Astrocyte (in vitro differentiated cells and primary cell): ENCODE data around the gene PLEKHA6. TPM values are rescaled to one million over a fixed set of nuclear protein-coding genes. Genes with fewer than 3 reads are reported as not detected.

Source experiments
- DNase-seq: peaks from one replicate; pipeline ENCODE4 v3.0.0-alpha.2; 2010; ENCODE audit warnings: low read depth
- FAIRE-seq: peaks from 2 replicates; lab custom pipeline; 2011; peaks lifted over from hg19 to GRCh38; lab: Jason Lieb, UNC
- H2AFZ ChIP-seq: 2 replicates; pipeline ENCODE4 v1.6.0; 2012; ENCODE audit warnings: low read depth, low read length, inconsistent platforms
- H3K27ac ChIP-seq: 2 replicates; pipeline ENCODE4 v1.5.1; 2011; ENCODE audit warnings: low read depth, low read length, inconsistent platforms
- H3K27me3 ChIP-seq: 2 replicates; pipeline ENCODE4 v1.6.0; 2011; ENCODE audit warnings: low read length, inconsistent platforms; ENCODE audit not compliant: insufficient read depth
- H3K36me3 ChIP-seq: 2 replicates; pipeline ENCODE4 v1.5.1; 2011; ENCODE audit warnings: low read length, inconsistent platforms; ENCODE audit not compliant: insufficient read depth
- H3K4me1 ChIP-seq: 2 replicates; pipeline ENCODE4 v1.5.1; 2011; ENCODE audit warnings: low read length, inconsistent platforms; ENCODE audit not compliant: insufficient read depth
- H3K4me2 ChIP-seq: 2 replicates; pipeline ENCODE4 v1.6.0; 2012; ENCODE audit warnings: low read length, inconsistent platforms
- H3K4me3 ChIP-seq: 2 replicates; pipeline ENCODE4 v1.5.1; 2011; ENCODE audit warnings: low read depth, mild to moderate bottlenecking, low read length, inconsistent platforms; ENCODE audit not compliant: insufficient read depth
- H3K79me2 ChIP-seq: 2 replicates; pipeline ENCODE4 v1.6.0; 2012; ENCODE audit warnings: mild to moderate bottlenecking, low read length, inconsistent platforms; ENCODE audit not compliant: insufficient read depth
- H3K9ac ChIP-seq: 2 replicates; pipeline ENCODE4 v1.6.0; 2012; ENCODE audit warnings: mild to moderate bottlenecking, low read length, inconsistent platforms
- H3K9me3 ChIP-seq: 2 replicates; pipeline ENCODE4 v1.5.1; 2012; ENCODE audit warnings: low read depth, mild to moderate bottlenecking, low read length, inconsistent platforms; ENCODE audit not compliant: insufficient read depth
- H4K20me1 ChIP-seq: 2 replicates; pipeline ENCODE4 v1.6.0; 2012; ENCODE audit warnings: low read length, inconsistent platforms; ENCODE audit not compliant: insufficient read depth
- H3K27ac Mint-ChIP-seq: one replicate; pipeline ENCODE4 v1.8.0; 2021; ENCODE audit warnings: mild to moderate bottlenecking, mixed read lengths; ENCODE audit not compliant: unreplicated experiment
- H3K27me3 Mint-ChIP-seq: one replicate; pipeline ENCODE4 v1.8.0; 2021; ENCODE audit warnings: low read depth, mixed read lengths; ENCODE audit not compliant: unreplicated experiment
- H3K36me3 Mint-ChIP-seq: one replicate; pipeline ENCODE4 v1.8.0; 2021; ENCODE audit warnings: low read depth, mixed read lengths; ENCODE audit not compliant: unreplicated experiment
- H3K4me1 Mint-ChIP-seq: one replicate; pipeline ENCODE4 v1.8.0; 2021; ENCODE audit warnings: low read depth, mixed read lengths; ENCODE audit not compliant: unreplicated experiment
- H3K4me3 Mint-ChIP-seq: one replicate; pipeline ENCODE4 v1.8.0; 2021; ENCODE audit warnings: mild to moderate bottlenecking, moderate library complexity, mixed read lengths; ENCODE audit not compliant: unreplicated experiment
- H3K9me3 Mint-ChIP-seq: one replicate; pipeline ENCODE4 v1.8.0; 2021; ENCODE audit warnings: mild to moderate bottlenecking, mixed read lengths; ENCODE audit not compliant: unreplicated experiment
- CTCF ChIP-seq: IDR thresholded peaks from 2 replicates; pipeline ENCODE4 v1.5.1; 2011; ENCODE audit warnings: low read depth, mild to moderate bottlenecking, inconsistent platforms, low read length, moderate library complexity; ENCODE audit not compliant: insufficient read depth
- EZH2 ChIP-seq: IDR thresholded peaks from 2 replicates; pipeline ENCODE4 v1.6.1; 2012; ENCODE audit warnings: mild to moderate bottlenecking, low read length, inconsistent platforms; ENCODE audit not compliant: insufficient read depth
- total RNA-seq: library from RNA; stranded (reverse); gene quantifications from 2 replicates; pipeline ENCODE4 v1.2.1, GENCODE V29; 2021

The PLEKHA6 gene
- total RNA-seq, 1 donor from 2014 or later: 1.5 TPM

- Histone ChIP-seq H3K9ac (no peak overlapping the region), H2AFZ (no peak overlapping the region), H3K4me1 (no peaks in the 10 kb centered on the region), H3K9me3 (no peaks in the 10 kb centered on the region), H3K27me3 (peaks cover 37% of the 10 kb centered on the region), H3K36me3 (no peaks in the 10 kb centered on the region), H3K79me2 (no peaks in the 10 kb centered on the region), H3K27ac (no peak overlapping the region), H3K4me2 (no peak overlapping the region), H4K20me1 (no peaks in the 10 kb centered on the region), H3K4me3 (no peak overlapping the region)
- H3K36me3 Mint-ChIP-seq: peaks cover 2% of the 10 kb centered on the region
- peaks cover 47% of the 10 kb centered on the region for H3K27me3 Mint-ChIP-seq
- no peak overlapping the region for H3K4me3 Mint-ChIP-seq
- no peak for TF ChIP-seq EZH2
- no peak for TF ChIP-seq CTCF
- H3K27ac Mint-ChIP-seq: no peak overlapping the region
- DNase-seq (no peak), FAIRE-seq (no peak)
- H3K9me3 Mint-ChIP-seq: no peaks in the 10 kb centered on the region
- peaks cover 12% of the 10 kb centered on the region for H3K4me1 Mint-ChIP-seq
Measured at GRCh38 chr1:204285436-204286305, 74.1 kb downstream of the PLEKHA6 start.

- TF ChIP-seq EZH2 (no peak), CTCF (no peak)
- H3K4me3 Mint-ChIP-seq: no peak overlapping the region
- no peaks in the 10 kb centered on the region for H3K4me1 ChIP-seq
- no peak overlapping the region for H3K4me3 ChIP-seq
- no peaks in the 10 kb centered on the region for H4K20me1 ChIP-seq
- H2AFZ ChIP-seq: no peak overlapping the region
- H3K36me3 Mint-ChIP-seq: peaks cover 2% of the 10 kb centered on the region
- peaks cover 45% of the 10 kb centered on the region for H3K27me3 Mint-ChIP-seq
- peaks cover 12% of the 10 kb centered on the region for H3K4me1 Mint-ChIP-seq
- no peaks in the 10 kb centered on the region for H3K79me2 ChIP-seq
- no peak overlapping the region for H3K27ac Mint-ChIP-seq
- no peak for FAIRE-seq
- H3K9me3 ChIP-seq: no peaks in the 10 kb centered on the region
- H3K27ac ChIP-seq: no peak overlapping the region
- H3K9ac ChIP-seq: no peak overlapping the region
- H3K36me3 ChIP-seq: no peaks in the 10 kb centered on the region
- H3K4me2 ChIP-seq: no peak overlapping the region
- DNase-seq: no peak
- H3K27me3 ChIP-seq: peaks cover 37% of the 10 kb centered on the region
- H3K9me3 Mint-ChIP-seq: no peaks in the 10 kb centered on the region
Measured at GRCh38 chr1:204284929-204285328, 74.8 kb downstream of the PLEKHA6 start.
